Measurements from ENCODE around the gene CCN5.

CCN5 gene

GRCh38 chr20:44728801-44729443 lies 13.8 kb downstream of the CCN5 start:
- no peak for DNase-seq (ENCODE audit: low read depth, low spot score)
- no peak overlapping the region for H3K4me3 ChIP-seq (ENCODE audit: low read length)

- no peak overlapping the region for H3K4me3 ChIP-seq (ENCODE audit: low read length)
- no peak for DNase-seq (ENCODE audit: low read depth, low spot score)
Observed at GRCh38 chr20:44730441-44730840, 15.3 kb downstream of the CCN5 start.

- DNase-seq (ENCODE audit: low read depth, low spot score) = no peak
- no peak overlapping the region for H3K4me3 ChIP-seq (ENCODE audit: low read length)
Observed at GRCh38 chr20:44731657-44732056, 16.5 kb downstream of the CCN5 start.

- DNase-seq (ENCODE audit: low read depth, low spot score) = no peak
- no peak overlapping the region for H3K4me3 ChIP-seq (ENCODE audit: low read length)
Observed at GRCh38 chr20:44732327-44732726, 17.2 kb downstream of the CCN5 start.

GRCh38 chr20:44733341-44734069 lies 18.3 kb downstream of the CCN5 start:
- peak; percentile 60 for DNase-seq (ENCODE audit: low read depth, low spot score)
- H3K4me3 ChIP-seq (ENCODE audit: low read length) = no peak overlapping the region

GRCh38 chr20:44734938-44735337 lies 19.8 kb downstream of the CCN5 start:
- H3K4me3 ChIP-seq (ENCODE audit: low read length) = no peak overlapping the region
- no peak for DNase-seq (ENCODE audit: low read depth, low spot score)

GRCh38 chr20:44735816-44736169 lies 20.6 kb downstream of the CCN5 start:
- DNase-seq (ENCODE audit: low read depth, low spot score) = no peak
- peak overlapping the region; percentile 44 for H3K4me3 ChIP-seq (ENCODE audit: low read length)

GRCh38 chr20:44736170-44737021 lies 21.2 kb downstream of the CCN5 start:
- DNase-seq (ENCODE audit: low read depth, low spot score) = peak; percentile 83
- H3K4me3 ChIP-seq (ENCODE audit: low read length) = peak overlapping the region; percentile 44

- DNase-seq (ENCODE audit: low read depth, low spot score) = no peak
- no peak overlapping the region for H3K4me3 ChIP-seq (ENCODE audit: low read length)
Observed at GRCh38 chr20:44737116-44737515, 21.9 kb downstream of the CCN5 start.

GRCh38 chr20:44738813-44739477 lies 23.8 kb downstream of the CCN5 start:
- DNase-seq (ENCODE audit: low read depth, low spot score) = peak; percentile 82
- H3K4me3 ChIP-seq (ENCODE audit: low read length) = peak overlapping the region; percentile 50

GRCh38 chr20:44739942-44740341 lies 24.8 kb downstream of the CCN5 start:
- DNase-seq (ENCODE audit: low read depth, low spot score) = no peak
- H3K4me3 ChIP-seq (ENCODE audit: low read length) = no peak overlapping the region

- no peak for DNase-seq (ENCODE audit: low read depth, low spot score)
- H3K4me3 ChIP-seq (ENCODE audit: low read length) = no peak overlapping the region
Observed at GRCh38 chr20:44742304-44743079, 27.3 kb downstream of the CCN5 start.

GRCh38 chr20:44743080-44743701 lies 28.0 kb downstream of the CCN5 start:
- DNase-seq (ENCODE audit: low read depth, low spot score) = no peak
- no peak overlapping the region for H3K4me3 ChIP-seq (ENCODE audit: low read length)

- H3K4me3 ChIP-seq (ENCODE audit: low read length) = no peak overlapping the region
- DNase-seq (ENCODE audit: low read depth, low spot score) = no peak
Observed at GRCh38 chr20:44743916-44744655, 28.9 kb downstream of the CCN5 start.

GRCh38 chr20:44745122-44745597 lies 30.0 kb downstream of the CCN5 start:
- no peak for DNase-seq (ENCODE audit: low read depth, low spot score)
- H3K4me3 ChIP-seq (ENCODE audit: low read length) = no peak overlapping the region

- no peak within 1 kb of the TSS for H3K4me3 ChIP-seq (ENCODE audit: low read length)
- no peak for DNase-seq (ENCODE audit: low read depth, low spot score)
Observed at GRCh38 chr20:44745598-44746366, 30.6 kb downstream of the CCN5 start, which contains the start of gene KCNK15. Gene KCNK15 (plus strand): TSS chr20:44745865. CDS start chr20:44745911, 46 bp downstream.

All from Jurkat, Clone E6-1 (cell line).